Limb (tissue), 2 donors: ENCODE data around the gene HERC2.
A peak's percentile ranks its signal among the peaks of the same experiment; 100 is the strongest.

Experiments
- DNase-seq, 2 donors: peaks; one replicate each; pipeline ENCODE4 v3.0.0-alpha.2; 2016; ENCODE audit errors: extremely low spot score in 2 of 2

The HERC2 gene

DNA sequence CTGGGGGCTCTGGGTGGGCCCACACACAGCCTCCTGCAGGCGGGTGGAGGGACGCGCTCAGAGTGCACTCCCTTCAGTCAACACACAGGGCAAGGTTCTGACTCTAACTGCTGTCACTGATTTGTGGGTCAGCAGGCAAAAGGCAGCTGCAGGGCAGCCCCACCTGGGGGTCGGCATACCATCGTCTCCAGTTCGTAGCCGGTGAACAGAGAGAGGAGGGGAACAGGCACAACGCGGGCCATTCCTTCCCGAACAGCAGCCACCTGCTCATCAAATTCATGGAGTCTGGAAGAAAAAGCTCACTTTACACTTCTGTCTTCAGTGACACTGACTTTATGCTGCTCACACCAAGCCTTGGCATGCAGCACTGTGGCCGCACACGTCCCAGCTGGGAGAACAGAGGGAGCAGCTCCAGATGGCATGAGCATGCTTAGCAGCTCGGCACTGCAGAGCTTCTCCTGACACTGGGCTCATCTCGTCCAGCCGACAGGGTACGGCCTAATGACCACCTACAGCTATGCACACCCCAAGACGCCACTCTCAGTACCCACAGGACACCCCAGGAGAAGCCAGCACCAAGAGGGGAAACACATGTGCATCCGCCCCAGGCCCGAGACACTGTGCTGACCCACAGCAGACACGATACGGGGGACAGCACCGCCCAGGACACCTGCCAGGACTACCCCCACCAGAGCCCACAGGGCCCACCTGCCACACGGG lies 208.4 kb downstream of the HERC2 start:
- DNase-seq, result peak in 1 of 2 donors; percentile 26

DNA sequence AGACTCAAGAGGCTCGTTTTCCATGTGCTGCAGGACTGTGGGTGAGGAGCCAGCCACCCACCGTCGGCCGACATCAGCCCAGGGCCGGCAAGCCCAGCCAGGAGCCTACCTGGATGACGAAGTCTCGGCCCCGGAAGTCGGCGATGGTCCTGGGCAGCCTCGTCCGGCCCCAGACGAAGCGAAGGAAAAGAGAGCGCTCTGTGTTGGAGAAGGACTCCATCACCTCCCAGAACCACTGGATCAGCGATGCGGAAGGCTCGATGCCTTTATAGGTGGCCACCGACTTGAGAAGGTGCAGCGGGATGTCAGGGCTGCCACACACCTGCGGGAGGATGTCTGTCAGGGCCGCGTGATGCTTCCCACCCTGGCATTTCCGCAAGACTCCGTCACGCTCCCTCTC lies 209.0 kb downstream of the HERC2 start:
- DNase-seq, result no peak

DNA sequence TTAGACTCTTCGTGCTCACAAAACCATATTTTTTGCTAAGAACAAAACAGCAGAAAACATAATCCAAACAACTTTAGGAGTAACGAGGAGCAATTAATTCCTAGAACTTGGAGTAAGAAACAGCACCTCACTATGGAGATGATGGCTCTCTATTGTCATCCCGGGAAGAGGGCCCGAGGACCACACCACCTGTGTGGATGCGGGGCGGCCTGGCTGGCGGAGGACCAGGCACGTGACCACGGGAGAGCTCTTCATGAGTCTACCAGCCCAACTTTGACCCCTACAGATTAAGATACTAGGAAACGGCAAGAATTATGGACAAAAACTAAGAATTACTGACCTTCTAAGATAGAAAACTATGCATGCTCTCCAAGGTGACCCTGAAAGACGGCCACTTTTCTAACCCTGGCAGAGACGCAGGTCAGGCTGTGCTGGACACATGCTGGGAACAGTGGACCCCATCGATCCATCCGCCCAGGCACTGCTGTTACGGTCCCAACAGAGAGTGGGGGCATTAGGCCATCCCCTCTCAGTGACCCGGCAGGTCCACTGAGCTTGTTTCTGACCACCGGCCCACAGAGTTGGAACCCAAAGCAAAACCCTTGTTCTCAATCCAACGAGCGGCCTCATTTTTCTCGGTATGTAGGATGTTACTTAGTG lies 209.7 kb downstream of the HERC2 start:
- DNase-seq, result peak in 1 of 2 donors; percentile 12

DNA sequence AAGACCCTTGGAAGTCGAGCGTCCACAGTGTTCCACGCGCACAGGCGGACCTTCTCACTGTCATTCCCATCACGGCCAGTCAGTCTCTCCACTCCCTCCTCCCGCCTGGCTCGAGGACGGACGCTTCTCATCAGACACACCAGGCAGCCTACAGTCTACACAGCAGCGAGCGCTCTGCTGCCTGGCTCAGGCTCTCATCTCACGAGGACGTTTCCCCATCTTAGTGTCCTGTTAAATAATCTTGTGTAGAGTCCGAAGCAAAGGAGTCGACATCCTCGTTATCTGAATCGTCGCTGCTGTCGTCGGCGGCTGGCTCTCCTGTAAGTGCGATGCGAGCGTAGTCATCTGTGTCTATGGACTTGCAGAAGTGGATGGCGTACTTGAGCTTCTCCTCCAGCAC lies 210.4 kb downstream of the HERC2 start:
- DNase-seq, result peak in 1 of 2 donors; percentile 11

DNA sequence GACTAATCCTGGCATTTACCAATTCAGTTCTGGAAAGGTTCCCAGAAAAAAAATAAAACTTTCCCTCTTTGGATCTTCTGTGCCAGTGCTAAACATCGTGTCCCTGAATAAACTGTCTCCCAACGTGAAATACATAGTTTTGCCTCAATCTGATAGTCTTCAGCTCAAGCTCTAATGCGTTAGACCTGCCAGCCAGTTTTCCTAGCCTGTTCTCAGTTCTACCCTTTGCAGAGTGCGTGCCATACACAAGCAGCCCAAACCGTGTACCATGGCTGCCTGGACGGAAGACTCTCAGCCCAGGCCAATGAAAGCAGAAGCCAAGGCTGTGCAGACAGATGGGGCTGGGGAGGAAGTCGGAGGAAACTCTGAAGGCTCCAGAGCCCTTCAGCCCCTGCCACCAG lies 211.5 kb downstream of the HERC2 start:
- peak in 1 of 2 donors; percentile 21 for DNase-seq

DNA sequence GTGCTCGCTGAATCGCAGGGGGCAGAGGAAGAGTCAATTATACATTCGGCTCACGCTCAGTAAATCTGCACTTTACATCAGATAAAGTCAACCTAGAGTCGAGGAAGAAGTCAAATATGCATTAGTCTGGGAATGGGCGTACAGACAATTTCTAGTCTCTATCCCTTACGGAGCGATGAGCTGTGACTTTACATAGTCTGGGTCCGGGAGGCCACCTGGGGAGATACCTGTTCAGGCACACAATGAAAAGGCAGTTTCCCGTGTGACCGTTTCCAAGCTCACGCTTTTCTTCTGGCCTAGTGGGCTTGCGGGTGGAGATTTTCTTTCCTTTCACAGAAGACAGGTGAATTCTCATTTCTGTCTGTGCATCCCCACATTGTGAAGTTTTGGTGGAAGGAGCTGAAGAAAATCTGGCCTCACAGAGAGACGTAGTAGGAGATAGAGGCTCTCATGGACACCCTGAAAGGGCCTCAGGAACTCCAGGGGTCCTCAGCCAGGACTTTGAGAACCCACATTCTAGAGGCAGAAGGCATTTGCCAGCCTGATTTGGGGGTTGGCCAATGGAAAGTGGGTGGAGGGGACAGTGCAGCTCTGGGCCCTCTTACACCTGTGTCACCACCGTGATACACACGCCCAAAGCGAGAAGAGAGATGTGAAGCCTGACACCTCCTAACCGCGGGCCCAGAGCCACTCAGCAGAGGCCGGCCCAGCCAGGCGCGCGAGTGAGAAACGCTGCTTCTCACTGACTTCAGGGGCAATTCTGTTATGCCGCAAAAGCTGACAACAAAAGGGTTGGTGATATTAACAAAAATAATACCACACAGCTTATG lies 212.1 kb downstream of the HERC2 start:
- peak in 1 of 2 donors; percentile 19 for DNase-seq

DNA sequence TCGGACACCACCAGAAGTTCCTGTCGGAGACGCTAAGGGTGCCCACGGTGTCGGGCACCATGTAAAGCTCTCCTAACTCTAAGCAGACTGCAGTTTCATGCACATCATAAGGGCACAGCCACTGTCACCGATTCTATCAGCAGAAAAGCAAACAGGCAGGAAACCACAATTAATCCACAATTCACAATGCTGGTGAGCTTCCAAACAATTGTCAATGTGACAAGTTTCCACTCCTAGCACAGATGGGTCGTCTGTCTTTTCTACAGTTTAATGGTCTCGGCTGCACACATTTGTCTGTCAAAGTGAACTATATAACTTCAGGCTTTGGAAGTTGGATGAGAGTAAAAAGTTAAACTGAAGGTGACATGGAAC lies 214.1 kb downstream of the HERC2 start:
- no peak for DNase-seq

DNA sequence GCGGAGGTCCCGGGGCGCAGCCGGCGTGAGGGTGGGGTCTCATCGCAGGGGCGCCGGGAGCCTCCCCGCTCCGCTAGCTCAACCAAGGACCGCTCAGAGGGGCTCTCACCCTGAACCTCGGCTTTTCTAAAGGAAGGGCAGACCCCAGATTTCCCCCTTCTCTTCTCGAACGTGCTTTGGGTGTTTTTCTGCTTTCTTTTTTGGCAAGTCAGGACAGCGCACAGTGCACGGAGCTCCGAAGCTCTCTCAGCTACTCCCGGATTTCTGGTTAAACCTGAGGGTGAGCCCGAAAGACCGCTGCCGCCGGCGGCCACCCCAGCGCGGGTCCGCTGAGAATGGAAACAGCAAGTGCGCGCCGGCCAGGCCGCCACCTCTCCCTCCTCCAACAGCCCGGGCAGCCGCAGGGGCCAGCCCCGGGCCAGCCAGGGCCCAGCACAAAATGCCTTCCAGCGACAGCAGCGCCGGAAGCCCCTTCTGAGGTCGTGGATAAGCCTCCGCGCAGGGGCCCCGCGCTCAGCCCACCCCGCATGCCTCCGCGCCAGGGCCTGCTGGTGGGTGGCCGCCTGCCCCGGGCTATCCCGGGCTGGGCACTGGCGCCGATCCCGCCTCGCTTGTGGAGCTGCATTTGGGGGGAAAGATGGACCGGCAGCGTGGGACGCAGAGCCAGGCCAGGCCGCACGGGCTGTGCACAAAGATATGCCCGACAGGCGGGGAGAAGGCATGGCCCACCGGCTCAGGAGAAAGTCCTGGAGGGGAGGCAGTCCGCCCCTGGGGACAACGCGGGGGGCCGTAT lies 214.7 kb downstream of the HERC2 start:
- peak in 1 of 2 donors; percentile 64 for DNase-seq

DNA sequence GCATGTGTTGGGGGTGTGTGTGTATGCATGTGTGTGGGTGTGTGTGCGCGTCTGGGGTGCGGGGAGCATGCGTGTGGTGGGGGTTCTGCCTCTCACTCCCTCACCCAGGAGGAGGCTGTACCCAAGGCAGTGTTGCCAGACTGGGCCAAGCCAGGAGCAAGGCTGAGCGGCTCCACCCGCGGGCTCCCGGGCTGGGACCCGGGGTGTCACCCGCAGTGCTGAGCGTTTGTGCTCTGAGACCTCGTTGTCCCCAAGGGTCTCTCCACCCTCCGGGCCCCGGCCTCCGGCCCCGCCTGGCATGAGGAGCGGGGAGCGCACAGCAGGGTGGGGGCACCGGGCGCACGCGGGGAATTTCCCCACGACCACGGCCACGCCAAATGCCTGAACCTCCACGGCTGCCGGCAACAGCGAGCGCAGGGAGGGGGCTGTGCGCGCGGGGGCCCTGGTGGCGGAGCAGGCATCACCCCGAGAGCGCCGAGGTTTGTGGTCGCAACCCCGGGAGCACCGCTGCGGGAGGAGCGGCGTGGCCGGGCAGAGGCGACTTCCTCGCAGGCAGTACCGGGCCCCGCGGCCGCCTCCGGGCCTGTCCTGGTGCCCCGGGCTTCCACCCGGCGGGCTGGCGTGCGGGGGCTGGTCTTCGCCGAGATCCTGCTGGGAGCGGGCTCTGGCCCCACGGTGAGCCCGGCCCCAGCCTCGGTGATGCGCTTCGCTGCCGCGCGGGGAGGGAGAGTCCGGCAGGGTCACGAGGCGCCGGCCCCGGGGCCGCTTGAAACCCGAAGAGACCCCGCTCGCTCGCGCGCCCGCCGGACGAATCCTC lies 215.5 kb downstream of the HERC2 start:
- DNase-seq, result peak in 1 of 2 donors; percentile 62

DNA sequence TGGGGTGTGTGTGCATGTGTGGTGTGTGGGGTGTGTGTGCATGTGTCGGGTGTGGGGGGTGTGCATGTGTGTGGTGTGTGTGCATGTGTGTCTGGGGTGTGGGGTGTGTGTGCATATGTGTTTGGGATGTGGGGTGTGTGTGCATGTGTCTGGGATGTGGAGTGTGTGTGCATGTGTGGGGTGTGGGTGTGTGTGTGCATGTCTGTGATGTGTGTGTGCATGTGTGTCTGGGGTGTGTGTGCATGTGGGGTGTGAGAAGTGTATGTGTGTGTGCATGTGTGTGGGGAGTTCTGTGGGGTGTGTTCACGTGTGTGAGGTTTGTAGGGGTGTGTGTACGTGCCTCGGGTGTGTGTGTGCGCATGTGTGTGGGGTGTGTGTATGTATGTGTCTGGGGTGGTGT lies 216.2 kb downstream of the HERC2 start:
- peak in 1 of 2 donors; percentile 24 for DNase-seq

DNA sequence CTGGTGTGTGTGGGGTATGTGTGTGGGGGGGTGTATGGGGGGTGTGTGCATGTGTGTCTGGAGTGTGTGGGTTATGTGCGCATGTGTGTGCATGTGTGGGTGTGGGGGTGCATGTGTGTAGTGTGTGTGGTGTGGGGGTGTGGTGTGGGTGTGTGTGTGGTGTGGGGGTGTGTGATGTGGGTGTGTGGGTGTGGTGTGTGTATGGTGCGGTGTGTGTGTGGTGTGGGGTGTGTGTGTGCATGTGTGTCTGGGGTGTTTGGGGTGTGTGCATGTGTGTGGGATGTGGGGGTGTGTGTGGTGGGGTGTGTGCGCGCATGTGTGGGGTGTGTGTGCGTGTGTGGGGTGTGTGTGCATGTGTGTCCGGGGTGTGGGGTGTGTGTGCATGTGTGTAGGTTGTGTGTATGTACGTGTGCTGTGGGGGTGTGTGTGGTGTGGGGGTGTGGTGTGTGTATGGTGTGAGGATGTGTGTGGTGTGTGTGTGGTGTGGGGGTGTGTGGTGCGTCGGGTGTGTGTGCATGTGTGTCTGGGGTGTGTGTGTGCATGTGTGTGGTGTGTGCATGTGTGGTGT lies 216.7 kb downstream of the HERC2 start:
- DNase-seq, result peak in 1 of 2 donors; percentile 23

DNA sequence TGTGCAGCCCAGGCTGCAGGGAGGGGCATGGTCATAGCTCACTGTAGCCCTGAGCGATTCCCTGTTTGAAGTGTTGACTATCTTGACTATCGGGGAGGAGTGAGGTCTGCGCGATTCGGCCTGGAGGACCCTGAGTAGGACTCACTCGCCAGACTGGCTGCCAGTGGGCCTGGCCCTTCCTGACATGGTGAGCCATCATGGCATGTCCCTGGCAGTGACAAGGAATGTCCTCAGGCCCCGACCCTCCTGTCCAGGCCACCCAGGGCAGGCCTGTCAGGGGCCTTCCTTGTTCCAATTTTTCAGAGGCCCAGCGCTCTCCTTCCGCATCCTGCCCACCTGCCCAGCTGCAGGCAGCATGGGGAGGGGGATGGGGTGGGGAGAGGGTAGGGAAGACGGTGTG lies 217.7 kb downstream of the HERC2 start:
- DNase-seq, result peak in 1 of 2 donors; percentile 22

DNA sequence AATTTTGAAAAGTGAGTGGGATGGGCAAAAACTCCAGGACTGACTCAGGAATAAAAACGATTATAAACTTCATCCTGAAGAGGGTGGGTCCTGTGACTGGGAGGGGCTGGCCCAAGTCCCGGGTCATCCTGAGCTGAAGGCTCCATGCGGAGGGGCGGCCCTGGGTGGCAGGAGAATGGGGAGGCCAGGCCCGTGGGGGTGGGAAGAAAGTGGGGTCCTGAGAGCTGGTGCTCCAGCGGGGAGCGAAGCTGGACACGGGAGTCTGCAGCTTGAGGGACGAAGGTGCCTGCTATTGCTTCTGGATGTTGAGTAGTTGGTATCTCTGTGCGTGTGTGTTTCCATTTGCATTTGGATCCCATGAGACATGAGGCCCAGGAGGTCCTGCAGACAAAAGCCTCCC lies 218.1 kb downstream of the HERC2 start:
- peak in 1 of 2 donors; percentile 20 for DNase-seq

DNA sequence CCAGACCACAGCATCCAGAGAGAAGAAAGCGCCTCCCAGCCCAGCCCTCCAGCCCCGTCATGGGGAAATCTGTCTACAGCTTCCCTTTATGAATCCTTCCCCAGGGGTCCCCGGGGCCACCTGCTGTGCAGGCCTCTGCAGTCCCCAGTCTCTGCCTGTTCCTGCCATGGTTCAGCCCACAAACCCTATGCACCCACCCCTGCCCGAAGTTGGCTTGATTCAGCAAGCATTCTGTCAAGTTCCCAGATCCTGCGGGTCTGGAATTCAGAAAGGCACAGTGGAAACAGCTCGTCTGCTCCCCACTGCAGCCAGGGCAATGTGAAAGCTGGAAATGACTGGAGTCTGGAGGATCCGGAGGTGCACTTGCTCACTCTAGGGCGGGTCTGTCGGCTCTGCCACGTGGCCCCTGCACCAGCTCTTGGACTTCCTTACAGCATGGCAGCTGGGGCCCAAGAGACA lies 220.0 kb downstream of the HERC2 start:
- peak in 1 of 2 donors; percentile 26 for DNase-seq

DNA sequence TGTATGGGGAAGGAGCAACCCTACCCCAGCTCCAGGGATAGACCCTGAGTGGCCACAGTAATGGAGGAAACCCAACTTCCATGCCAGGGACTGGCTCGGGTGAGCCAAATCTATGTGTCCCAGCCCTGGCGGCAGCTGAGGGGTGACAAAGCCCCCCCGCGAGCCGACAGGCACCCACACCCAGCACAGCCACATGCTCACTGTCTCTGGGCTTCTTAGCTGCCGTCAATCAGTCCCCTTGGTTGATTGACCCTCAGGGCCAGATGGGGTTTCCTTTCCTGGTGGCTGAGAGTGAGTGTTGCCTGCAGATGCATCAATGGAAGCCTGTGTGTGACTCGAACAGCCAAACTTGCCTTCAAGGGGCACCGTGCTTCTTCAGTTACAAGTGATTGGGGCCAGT lies 220.8 kb downstream of the HERC2 start:
- peak in 1 of 2 donors; percentile 21 for DNase-seq

DNA sequence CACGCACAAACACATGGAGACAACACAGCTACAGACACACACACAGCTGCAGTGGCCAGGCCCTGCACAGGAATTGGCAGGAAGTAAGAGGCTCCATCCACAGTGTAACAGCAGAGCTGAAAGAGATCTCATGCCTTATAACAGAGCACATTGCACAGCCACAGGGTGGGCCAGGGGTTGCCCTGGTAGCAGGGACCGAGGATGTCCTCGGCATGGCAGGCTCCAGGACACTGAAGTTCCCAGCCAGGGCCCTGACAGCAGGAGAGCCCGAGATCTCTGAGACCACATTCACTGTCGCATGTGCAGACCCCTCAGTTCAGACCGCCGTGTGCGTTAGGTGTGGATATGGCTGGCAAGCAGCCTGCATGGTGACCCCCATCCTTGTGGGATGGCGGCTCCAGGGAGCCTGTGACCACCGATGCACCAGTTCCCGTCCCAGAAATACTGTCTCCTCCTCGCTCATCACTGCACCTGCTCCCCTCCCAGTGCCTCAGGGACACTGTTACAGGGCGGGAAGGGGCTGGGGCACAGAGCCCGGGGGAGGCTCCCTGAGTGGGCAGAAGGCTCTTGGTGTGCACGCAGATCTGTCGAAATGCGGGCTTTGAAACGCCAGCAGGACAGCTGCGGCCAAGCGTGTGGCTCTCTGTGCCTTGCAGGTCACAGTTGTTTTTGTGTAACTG lies 221.3 kb downstream of the HERC2 start:
- DNase-seq, result no peak

DNA sequence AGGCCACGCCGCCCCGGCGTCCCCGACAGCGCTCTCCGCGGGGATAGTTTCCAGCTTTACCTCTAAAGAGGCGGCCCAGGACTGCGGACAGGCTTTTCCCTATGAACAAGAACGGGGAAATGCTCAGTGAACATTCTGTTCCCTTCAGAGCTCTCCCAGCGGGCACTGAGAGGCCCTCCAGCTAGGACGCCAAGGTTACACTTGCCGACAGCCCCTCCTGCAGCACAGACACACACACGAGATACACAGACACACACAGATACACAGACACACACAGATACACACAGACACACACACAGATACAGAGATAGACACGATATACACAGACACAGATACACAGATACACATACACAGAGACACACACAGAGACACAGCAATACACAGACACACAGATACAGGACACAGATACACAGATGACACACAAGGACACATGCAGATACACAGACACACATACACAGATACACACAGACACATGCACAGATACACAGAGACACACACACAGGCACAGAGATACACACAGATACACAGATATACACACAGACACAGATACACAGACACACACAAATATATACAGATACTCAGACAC lies 222.3 kb downstream of the HERC2 start:
- no peak for DNase-seq

DNA sequence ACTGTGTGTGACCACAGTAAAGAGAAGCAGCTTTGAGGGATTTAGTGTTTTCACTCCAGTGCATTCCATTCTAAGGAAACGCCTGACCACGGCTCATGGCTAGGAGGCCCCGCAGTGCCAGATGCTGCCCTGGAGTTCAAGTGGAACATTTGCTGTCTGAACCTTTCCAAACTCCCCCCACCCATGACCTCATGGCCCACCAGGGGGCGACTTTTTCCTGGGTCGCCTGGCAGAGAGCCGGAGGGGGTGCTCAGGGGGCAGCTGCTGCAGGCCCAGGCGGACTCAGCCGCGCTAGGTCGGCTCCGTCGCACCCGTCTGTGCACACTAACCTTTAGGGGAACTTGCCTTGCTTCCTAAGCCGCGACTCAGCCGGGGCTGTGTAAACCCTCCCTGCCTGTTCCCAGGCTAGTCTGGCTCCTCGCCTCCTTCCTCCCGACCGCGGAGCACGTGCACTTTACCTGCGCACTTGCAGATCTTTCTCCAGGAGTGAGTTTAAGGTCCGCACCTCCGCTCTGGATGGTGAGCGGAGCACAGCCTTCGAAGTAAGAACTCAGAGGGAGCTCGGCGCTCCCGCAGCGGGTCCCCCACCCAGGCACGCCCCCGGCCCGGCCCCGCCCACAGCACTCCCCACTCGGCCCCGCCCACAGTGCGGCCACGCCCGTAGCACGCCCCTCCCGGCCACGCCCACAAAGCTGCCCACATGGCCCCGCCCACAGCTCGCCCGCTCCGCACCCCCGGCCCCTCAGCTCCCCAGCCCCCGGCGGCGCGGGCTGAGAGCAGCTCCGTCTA lies 223.0 kb downstream of the HERC2 start, which contains the start of gene OCA2:
OCA2 (minus strand) TSS at position 550 of the 789 bp plus-strand sequence. CDS start 17,441 bp downstream, outside the sequence.
- peak; percentile 61 to 88 for DNase-seq
